GM18519 (cell line): ENCODE data around the gene CFAP57.
"Not testable (repeated sequence)": the region's sequence is repeated elsewhere in the genome, so short reads cannot be mapped to it uniquely, and the experiment has no call there.

Experiments used
- ATAC-seq: cut with Tn5 transposase; IDR thresholded peaks from one replicate; pipeline ENCODE4 v1.9.1; 2021; ENCODE audit warnings: mild to moderate bottlenecking, moderate library complexity; ENCODE audit not compliant: unreplicated experiment, low FRiP score

CFAP57 gene

DNA sequence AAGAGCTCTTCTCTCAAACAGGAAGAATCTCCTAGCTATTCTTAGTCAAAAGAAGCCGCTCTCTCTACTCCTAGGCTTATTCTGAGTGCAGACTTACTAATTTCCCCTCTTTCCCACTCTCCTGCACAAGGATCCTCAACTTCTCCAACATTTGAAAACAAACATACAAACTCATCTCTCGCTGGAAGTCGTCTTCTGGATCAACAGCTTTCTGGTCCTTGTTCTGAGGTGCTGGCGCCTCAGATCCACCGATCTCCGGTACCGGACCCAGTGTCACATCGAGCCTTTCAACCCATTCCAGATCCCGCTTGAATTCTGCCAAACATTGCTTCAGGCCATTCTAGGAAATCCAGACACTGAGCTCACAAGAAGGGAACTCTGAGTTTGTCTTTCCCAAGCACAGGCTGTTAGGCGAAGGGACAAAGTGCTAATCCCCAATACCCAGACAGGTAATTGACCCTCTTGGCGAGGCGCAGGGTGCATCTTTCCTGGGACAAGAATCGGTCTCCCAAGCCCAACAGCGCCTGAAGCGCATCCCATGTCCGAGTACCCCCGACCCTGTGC is 736 bp upstream of the CFAP57 start:
- no peak for ATAC-seq

DNA sequence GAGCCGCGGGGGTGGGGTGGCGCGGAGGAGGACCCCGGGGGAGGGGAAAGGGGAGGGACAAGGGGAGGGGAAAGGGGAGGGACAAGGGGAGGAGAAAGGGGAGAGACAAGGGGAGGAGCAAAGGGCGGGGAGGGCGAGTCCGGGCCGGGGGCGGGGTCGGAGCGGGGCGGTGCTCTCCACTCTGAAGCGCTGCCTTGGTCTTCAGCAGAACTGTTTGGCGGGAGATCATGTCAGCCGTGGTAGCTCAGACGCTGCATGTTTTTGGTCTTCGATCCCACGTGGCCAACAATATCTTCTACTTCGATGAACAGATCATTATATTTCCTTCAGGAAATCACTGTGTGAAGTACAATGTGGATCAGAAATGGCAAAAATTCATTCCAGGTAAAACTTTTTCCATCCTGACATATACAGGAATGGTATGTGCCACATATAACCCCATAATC is 420 bp downstream of the CFAP57 start:
- ATAC-seq: no peak

DNA sequence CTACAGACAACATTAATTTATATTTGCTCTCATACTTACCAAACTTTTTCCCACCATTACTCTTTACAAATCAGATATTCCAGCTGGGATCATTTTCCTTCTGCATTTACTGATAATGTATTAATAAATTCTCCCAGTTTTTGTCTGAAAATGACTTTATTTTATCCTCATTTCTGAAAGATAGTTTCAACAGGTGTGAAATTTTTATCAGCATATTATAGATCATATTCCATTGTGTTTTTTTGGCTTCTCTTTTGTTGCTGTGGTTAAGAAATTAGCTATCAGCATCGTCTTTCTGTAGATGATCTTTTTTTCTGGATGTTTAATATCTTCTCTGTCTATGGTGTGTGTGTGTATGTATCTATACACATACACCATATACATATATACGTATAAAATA is 2.7 kb downstream of the CFAP57 start:
- no peak for ATAC-seq

DNA sequence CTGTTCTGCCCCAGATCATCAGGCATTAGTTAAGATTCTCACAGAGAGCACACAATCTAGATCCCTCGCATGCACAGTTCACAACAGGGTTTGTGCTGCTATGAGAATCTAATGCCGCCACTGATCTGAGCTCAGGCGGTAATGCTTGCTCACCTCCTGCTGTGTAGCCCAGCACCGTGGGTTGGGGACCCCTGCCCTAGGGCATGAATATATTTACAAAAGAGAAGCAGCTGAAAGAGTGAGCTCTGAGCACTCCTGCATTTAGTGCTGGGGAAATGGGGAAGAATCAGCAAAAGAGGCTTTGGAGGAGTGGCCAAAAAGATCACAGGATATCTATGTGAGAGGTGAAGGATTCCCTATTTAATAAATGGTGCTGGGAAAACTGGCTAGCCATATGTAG is 5.6 kb downstream of the CFAP57 start:
- ATAC-seq: no peak

DNA sequence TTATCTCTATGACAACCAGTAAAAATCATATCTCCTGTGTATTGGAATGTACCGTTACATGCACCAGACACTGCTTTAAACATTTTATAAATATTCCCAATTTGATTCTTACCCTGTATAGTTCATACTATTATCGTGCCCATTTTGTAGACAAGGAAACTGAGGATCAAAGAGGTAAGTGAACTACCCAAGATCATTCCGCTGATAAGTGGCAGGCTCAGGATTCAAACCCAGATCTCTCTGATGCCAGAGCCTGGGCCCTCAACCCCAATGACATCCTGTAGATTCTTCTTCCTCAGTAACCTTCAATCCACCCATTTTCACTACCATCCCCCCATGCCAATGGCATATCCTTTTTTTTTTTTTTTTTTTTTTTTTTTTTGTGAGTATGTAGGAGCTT is 12.3 kb downstream of the CFAP57 start:
- no peak for ATAC-seq

DNA sequence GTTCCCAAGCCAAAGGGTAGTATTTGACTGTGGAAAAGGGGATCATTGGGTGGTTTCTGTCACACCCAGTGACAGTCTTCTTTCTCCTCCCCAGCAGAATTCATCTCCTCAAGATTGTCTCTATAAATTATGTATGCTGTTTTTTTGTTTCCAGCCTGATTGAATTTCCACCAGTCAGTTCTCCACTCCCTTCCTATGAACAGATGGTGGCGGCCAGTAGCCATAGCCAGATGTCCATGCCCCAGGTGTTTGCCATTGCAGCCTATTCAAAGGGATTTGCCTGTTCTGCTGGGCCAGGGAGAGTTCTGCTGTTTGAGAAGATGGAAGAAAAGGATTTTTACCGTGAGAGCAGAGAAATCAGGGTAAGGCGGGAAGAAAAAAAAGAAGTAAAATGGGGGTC is 12.9 kb downstream of the CFAP57 start:
- ATAC-seq: no peak

DNA sequence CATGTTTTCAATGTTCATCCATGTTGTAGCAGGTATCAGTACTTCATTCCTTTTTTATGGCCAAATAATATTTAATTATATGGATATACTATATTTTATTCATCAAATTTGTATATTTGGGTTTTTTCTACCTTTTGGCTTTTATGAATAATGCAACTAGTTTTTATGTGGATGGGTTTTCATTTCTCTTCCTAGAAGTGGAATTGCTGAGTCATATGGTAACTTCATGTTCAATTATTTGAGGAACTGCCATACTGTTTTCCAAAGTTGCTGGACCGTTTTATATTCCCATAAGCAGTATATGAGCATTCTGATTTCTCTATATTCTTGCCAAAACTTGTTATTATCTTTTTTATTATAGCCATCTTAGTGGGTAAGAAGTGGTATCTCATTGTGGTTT is 16.0 kb downstream of the CFAP57 start:
- ATAC-seq: no peak

DNA sequence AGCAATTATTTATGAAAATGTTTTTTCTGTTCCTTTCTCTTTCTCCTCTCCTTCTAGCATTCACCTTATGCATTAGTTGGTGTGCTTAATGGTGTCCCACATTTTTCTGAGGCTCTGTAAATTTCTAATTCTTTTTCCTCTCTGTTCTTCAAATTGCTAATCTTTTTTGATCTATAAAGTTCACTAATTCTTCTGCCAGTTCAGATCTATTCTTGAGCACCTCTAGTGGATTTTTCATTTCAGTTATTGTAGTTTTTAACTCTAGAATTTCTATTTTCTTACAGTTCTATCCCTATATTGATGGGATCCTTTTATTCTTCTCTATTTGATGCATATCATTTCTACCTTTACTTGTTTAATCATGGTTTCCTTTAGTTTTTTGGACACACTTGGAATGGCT is 22.4 kb downstream of the CFAP57 start:
- no peak for ATAC-seq

DNA sequence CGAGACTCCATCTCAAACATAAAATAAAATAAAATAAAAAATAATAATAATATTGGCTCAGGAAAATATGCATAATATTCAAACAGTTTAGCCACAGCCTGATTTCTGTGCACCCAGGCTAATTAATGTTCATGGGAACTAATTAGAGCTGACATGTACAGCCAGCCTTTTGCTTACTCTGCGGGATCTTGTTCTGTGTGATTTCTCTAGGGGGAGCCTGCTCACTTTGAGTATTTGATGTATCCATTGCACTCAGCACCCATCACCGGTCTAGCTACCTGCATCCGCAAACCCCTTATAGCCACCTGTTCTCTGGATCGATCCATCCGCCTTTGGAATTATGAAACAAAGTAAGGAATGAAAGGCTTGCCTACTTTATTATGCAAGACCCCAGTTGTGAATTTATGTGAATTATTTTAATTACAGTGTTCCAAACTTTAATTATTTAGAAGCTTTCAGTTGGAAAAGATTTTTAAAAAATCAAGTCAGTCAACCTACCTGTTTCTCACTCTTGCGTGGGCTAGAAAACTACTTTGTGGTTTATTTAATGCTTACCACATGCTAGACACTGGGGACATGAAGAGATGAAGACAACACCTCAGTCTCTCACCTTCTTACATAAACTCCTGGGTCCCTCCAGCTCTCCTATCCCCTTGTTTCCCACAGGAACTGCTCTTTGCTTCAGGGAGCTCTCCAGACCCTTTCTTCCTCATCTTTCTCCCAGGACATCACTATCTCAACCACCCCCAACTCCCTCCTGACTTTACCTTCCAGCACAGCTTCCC is 25.4 kb downstream of the CFAP57 start:
- ATAC-seq: no peak

DNA sequence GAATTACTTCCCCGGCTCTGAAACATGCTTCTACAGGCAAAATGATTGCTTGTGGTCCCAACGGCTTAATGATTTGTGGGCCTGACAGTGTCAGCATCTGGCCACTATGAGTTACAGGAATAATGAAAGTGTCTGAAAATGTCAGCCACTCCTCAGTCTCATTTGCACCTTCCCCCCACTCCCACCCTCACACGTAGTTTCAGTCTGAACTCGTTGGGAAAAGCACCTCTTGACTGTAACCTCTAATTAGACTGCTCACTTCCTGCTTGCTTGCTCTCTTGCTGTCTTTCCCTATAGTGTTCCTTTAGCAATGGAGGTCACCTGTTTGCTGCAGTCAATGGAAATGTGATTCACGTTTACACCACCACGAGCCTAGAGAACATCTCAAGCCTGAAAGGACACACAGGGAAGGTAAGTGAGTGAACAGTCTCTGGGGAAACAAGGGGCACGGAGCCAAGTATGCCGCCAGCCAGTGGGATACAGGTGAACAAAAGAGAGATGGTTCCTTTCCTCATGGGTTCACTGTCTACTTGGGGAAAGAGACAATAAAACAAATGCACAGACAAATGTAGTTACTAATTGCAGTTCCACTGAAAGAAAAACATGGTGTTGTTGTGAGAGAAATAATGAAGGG is 27.1 kb downstream of the CFAP57 start:
- no peak for ATAC-seq

DNA sequence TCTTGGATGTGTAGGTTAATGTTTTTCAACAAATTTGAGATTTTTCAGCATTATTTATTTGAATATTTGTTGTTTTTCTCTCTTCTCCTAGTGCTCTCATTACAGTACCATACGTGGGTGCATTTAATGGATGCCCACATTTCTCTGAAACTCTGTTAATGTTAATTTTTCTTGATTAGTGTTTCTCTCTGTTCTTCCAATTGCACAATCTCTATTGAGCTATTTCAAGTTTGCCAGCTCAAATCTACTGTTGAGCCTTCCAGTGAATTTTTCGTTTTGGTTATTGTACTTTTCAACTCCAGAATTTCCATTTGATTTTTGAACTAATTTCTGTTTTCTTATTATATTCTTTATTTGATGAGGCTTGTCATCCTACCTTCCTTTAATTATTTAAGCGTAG is 31.7 kb downstream of the CFAP57 start:
- no peak for ATAC-seq

DNA sequence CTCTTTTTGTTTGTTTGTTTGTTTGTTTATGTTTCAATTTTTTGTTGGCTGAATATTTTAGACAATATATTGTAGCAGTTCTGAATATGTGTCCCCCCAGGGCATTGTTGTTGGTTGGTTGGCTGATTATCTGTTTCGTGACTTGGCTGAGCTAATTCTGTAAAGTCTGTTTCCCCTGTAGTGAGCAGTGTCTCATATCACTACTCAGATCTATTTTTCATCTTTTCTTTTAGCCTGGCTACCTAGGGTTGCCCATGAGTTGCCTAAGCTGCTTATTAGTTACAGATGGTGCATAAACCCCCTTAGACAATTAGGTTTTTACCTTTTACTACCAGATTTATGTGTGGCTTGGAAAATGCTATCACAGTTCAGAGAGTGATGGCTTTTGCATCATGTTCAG is 32.3 kb downstream of the CFAP57 start:
- ATAC-seq: no peak

DNA sequence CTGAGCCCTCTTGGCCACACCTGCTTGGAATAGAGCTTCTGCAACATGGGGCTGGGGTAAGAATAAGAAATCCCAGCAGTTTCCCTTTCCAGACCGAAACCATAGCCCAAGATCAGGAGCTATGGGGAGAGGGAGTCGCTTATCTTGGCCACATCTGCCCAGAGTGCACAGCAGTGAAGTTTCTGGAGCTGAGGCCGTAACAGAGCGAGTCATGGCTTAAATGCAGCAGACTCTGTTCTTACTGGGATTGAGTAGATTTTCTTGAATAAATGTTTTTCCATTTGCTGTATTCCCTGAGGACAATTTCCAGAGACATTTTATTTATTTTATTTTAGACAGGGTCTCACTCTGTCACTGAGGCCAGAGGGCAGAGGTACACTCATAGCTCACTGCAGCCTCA is 33.5 kb downstream of the CFAP57 start:
- no peak for ATAC-seq

DNA sequence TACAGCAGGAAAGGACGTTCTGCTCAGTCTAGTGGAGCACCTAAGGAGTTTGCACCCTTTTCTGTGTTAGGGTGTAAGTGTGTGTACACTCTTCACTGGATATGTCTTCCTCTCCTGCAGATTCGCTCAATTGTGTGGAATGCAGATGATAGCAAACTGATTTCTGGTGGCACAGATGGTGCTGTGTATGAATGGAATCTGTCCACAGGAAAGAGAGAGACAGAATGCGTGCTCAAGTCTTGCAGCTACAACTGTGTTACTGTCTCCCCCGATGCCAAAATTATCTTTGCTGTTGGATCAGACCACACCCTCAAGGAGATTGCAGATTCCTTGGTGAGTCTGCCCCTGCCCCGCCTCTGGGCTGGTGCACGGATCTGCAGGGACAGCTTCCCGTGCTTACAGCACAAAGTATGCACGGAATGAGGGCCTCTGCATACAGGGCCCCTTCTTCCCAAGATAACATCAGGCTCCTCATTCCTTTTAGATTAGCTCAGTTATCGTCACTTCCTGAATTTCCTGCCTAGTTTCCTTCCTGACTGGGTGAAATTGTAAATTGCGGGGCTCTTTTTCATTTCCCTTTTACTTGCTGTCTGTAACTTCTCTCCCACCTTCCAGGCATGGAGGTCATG is 34.6 kb downstream of the CFAP57 start:
- ATAC-seq: no peak

DNA sequence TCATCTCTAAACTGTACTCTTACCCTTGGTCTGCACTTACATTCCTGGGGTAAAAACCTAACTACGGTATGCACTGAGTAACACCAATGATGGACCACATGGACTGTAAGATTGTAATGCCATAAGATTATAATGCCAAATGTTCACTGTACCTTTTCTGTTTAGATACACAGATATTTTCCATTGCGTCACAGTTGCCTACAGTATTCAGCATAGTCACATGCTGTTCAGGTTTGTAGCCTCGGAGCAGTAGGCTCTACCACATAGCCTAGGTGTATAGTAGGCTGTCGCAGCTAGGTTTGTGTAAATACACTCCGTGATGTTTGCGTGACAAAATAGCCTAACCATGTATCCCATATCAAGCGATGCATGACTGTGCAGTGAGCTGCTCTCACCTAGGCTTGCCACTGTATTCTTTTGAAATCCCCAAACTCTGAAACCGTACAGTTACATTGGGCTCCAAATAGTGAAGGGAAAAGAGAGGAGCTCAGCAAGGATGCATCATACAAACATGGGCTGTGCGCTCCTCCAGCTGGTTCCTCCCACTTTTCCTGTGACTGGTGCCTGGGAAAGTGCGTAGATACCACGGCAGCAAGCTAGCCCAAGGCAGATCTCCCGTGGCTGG is 35.2 kb downstream of the CFAP57 start:
- no peak for ATAC-seq

DNA sequence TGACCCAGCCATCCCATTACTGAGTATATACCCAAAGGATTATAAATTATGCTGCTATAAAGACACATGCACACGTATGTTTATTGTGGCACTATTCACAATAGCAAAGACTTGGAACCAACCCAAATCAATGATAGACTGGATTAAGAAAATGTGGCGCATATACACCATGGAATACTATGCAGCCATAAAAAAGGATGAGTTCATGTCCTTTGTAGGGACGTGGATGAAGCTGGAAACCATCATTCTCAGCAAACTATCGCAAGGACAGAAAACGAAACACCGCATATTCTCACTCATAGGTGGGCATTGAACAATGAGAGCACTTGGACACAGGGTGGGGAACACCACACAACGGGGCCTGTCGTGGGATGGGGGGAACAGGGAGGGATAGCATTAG is 36.1 kb downstream of the CFAP57 start:
- not testable (repeated sequence) for ATAC-seq

DNA sequence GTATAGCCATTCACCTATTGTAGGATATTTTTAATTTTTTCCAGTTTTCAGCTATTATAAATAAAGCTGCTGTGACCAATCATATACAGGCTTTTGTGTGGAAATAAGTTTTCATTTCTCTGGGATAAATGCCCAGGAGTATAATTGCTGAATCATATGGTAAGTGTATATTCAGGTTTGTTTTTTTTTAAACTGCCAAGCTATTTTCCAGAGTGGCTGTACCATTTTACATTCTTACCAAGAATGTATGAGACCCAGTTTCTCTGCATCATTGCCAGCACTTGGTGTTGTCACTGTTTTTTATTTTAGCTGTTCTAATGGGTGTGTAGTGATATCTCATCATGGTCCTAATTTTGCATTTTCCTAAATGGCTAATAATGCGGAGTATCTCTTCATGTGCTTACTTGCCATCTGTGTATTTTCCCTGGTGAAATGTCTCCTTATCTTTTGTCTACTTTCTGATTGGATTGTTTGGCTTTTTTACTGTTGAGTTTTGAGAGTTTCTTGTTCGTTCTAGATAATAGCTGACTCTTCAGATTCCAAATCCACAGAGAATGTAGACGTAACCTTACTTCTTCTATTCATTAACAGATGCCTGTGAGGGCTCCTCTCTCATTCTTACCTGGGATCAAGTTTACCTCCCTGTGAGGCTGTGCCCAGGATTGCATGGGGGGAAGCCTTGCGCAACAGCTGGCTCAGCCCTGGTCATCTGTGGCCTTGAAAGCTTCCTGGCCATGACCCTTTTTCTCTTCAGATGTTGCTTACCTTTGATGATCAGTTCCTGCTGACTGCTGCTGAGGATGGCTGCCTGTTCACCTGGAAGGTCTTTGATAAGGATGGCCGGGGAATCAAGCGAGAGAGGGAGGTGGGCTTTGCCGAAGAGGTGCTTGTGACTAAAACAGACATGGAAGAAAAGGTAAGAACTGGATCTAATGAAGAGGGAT is 42.6 kb downstream of the CFAP57 start:
- no peak for ATAC-seq

DNA sequence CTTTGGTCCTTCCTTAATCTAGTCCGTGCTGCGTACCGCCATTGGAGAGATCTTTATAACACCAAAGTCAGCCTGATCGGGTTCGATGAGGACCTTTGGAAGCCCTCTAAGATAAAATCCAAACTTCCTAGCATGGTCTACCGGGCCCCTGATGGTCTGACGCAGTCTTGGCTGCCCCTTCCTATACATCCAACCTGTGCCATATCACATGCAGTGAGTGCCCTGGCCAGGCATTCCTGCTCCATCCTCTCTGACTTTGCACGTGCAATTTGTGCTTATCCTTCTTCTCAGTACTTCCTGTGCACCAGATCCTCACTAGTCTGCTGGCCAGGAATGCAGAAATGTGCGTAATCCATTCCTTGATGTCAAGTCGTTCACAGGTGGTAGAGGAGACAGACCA is 45.6 kb downstream of the CFAP57 start:
- no peak for ATAC-seq

DNA sequence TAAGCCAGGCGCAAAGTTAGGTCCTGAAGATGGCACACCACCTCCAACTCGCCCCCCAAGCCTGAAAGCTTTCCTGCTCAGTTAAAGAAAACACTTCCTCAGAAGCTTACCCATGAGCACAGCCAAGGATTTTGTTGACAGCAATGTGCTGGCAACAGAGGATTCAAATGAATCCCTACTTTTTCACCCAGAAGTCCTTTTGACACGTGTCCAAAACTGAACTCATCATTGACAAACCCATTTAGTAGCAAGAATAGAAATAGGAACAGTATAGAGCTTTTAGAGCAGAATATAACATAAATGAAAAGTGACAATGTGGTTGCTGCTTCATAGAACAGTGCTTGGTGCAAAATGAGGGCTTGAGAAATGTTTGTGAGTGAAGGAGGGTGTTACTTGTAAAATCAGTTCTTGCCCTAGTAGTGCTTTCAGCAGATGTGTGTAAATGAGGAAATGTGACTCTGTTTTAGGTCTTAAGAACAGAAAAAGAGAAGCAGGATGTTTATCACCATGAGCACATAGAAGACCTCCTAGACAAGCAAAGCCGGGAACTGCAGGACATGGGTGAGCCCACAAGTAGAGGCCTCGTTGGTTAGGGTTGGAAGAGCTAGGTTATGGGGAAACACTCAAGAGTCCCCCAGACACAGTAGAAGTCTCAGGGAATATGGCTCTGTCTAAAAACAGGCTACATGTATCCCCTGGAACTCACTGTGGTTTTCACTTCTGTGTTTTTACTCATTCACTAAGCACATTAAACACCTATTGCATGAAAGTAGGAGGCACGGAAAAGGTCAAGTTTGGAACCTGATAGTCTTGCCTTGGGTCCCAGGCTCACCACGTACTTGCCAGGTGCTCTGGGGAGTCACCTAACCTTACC is 49.0 kb downstream of the CFAP57 start:
- ATAC-seq: peak; percentile 58
